Measurements from ENCODE around the gene CIZ1.

Gene CIZ1

GRCh38 chr9:128118472-128118857 lies 72.9 kb downstream of the CIZ1 start:
- no peak for FAIRE-seq

GRCh38 chr9:128117613-128118471 lies 73.5 kb downstream of the CIZ1 start:
- DNase-seq (ENCODE audit: insufficient read length, low spot score) (peak; percentile 89), FAIRE-seq (no peak)
- peak; percentile 100 for TF ChIP-seq CTCF (IDR thresholded peaks at IDR 0.05; ENCODE audit: insufficient read depth, missing control alignments)

More at GRCh38 chr9:128118472-128118857, 72.9 kb downstream of the CIZ1 start:
- DNase-seq (ENCODE audit: insufficient read length, low spot score) = no peak
- TF ChIP-seq CTCF (IDR thresholded peaks at IDR 0.05; ENCODE audit: insufficient read depth, missing control alignments) = no peak

GRCh38 chr9:128116104-128117083 lies 75.0 kb downstream of the CIZ1 start:
- no peak for TF ChIP-seq CTCF (IDR thresholded peaks at IDR 0.05; ENCODE audit: insufficient read depth, missing control alignments)
- no peak for DNase-seq (ENCODE audit: insufficient read length, low spot score)
- no peak for FAIRE-seq

Measured in D721Med (cell line).